ENCODE results near the gene SGK1.

SGK1 gene

GRCh38 chr6:134172706-134173365, 145.1 kb downstream of the SGK1 start:
- Histone ChIP-seq H4K12ac (ENCODE audit: low read depth, low read length) (no peak overlapping the region), H2BK120ac (ENCODE audit: insufficient read depth, low read length, poor library complexity) (no peak overlapping the region), H3K9me3 (ENCODE audit: insufficient read depth, low read depth, low read length) (no peaks in the 10 kb centered on the region), H3K79me1 (ENCODE audit: low read length) (peaks cover 18% of the 10 kb centered on the region), H3K4ac (ENCODE audit: low read depth, low read length) (no peak overlapping the region), H4K8ac (ENCODE audit: low read depth, low read length) (no peak overlapping the region), H2BK12ac (ENCODE audit: low read length) (no peak overlapping the region), H2AK5ac (ENCODE audit: low read length) (no peak overlapping the region), H3K18ac (ENCODE audit: low read length) (no peak overlapping the region), H2BK5ac (ENCODE audit: low read depth, low read length, poor library complexity) (no peak overlapping the region), H3K36me3 (ENCODE audit: control insufficient read depth in 1 of 2, insufficient read depth in 2 of 2, low read length in 2 of 2) (peaks cover 9 to 21% of the 10 kb centered on the region in 2 experiments), H3K4me1 (ENCODE audit: control insufficient read depth in 1 of 2, insufficient read depth in 2 of 2, low read length in 2 of 2) (peaks cover 8% of the 10 kb centered on the region in 2 experiments), H3K4me3 (ENCODE audit: low read depth, low read length) (no peak overlapping the region), H2AFZ (ENCODE audit: insufficient read depth, low read length, poor library complexity) (no peak overlapping the region), H3K79me2 (ENCODE audit: control insufficient read depth, insufficient read depth, low read length, poor library complexity) (peaks cover 10% of the 10 kb centered on the region), H3K27ac (ENCODE audit: low read depth, low read length) (no peak overlapping the region), H3K23ac (ENCODE audit: low read length) (no peak overlapping the region), H3K9ac (ENCODE audit: low read length) (no peak overlapping the region), H3K4me2 (ENCODE audit: low read length) (no peak overlapping the region), H3K27me3 (ENCODE audit: insufficient read depth, low read length) (no peaks in the 10 kb centered on the region), H4K91ac (ENCODE audit: low read depth, low read length) (no peak overlapping the region), H3K14ac (ENCODE audit: low read length) (no peak overlapping the region)
- WGBS (ENCODE audit: extremely low coverage, insufficient coverage, insufficient read length): no CpG with 5 or more reads among the region's 7 CpGs
- no peak for DNase-seq

- H2AK5ac ChIP-seq (ENCODE audit: low read length): no peak overlapping the region
- H4K91ac ChIP-seq (ENCODE audit: low read depth, low read length): no peak overlapping the region
- H3K36me3 ChIP-seq (ENCODE audit: control insufficient read depth in 1 of 2, insufficient read depth in 2 of 2, low read length in 2 of 2): peaks cover 9 to 21% of the 10 kb centered on the region in 2 experiments
- H2BK12ac ChIP-seq (ENCODE audit: low read length): no peak overlapping the region
- no peak overlapping the region for H3K4me2 ChIP-seq (ENCODE audit: low read length)
- no peak overlapping the region for H3K27ac ChIP-seq (ENCODE audit: low read depth, low read length)
- H3K14ac ChIP-seq (ENCODE audit: low read length): no peak overlapping the region
- no peak overlapping the region for H4K8ac ChIP-seq (ENCODE audit: low read depth, low read length)
- H3K79me1 ChIP-seq (ENCODE audit: low read length): peaks cover 18% of the 10 kb centered on the region
- no peak for DNase-seq
- no peak overlapping the region for H3K23ac ChIP-seq (ENCODE audit: low read length)
- no peak overlapping the region for H2BK120ac ChIP-seq (ENCODE audit: insufficient read depth, low read length, poor library complexity)
- H3K4me1 ChIP-seq (ENCODE audit: control insufficient read depth in 1 of 2, insufficient read depth in 2 of 2, low read length in 2 of 2): peaks cover 8% of the 10 kb centered on the region in 2 experiments
- no peak overlapping the region for H3K4ac ChIP-seq (ENCODE audit: low read depth, low read length)
- no peak overlapping the region for H3K9ac ChIP-seq (ENCODE audit: low read length)
- peaks cover 10% of the 10 kb centered on the region for H3K79me2 ChIP-seq (ENCODE audit: control insufficient read depth, insufficient read depth, low read length, poor library complexity)
- no peaks in the 10 kb centered on the region for H3K27me3 ChIP-seq (ENCODE audit: insufficient read depth, low read length)
- H3K18ac ChIP-seq (ENCODE audit: low read length): no peak overlapping the region
- H3K4me3 ChIP-seq (ENCODE audit: low read depth, low read length): no peak overlapping the region
- no peak overlapping the region for H2AFZ ChIP-seq (ENCODE audit: insufficient read depth, low read length, poor library complexity)
- H2BK5ac ChIP-seq (ENCODE audit: low read depth, low read length, poor library complexity): no peak overlapping the region
- no CpG with 5 or more reads among the region's 8 CpGs for WGBS (ENCODE audit: extremely low coverage, insufficient coverage, insufficient read length)
- no peak overlapping the region for H4K12ac ChIP-seq (ENCODE audit: low read depth, low read length)
- no peaks in the 10 kb centered on the region for H3K9me3 ChIP-seq (ENCODE audit: insufficient read depth, low read depth, low read length)
Measured at GRCh38 chr6:134172020-134172705, 145.7 kb downstream of the SGK1 start.

GRCh38 chr6:134171517-134171916, 146.4 kb downstream of the SGK1 start:
- H4K8ac ChIP-seq (ENCODE audit: low read depth, low read length): no peak overlapping the region
- H3K36me3 ChIP-seq (ENCODE audit: control insufficient read depth in 1 of 2, insufficient read depth in 2 of 2, low read length in 2 of 2): peaks cover 9 to 21% of the 10 kb centered on the region in 2 experiments
- peak overlapping the region; percentile 50 for H3K23ac ChIP-seq (ENCODE audit: low read length)
- H2BK12ac ChIP-seq (ENCODE audit: low read length): no peak overlapping the region
- no peak overlapping the region for H2AK5ac ChIP-seq (ENCODE audit: low read length)
- no peak overlapping the region for H2BK5ac ChIP-seq (ENCODE audit: low read depth, low read length, poor library complexity)
- H3K14ac ChIP-seq (ENCODE audit: low read length): no peak overlapping the region
- no CpG with 5 or more reads among the region's 5 CpGs for WGBS (ENCODE audit: extremely low coverage, insufficient coverage, insufficient read length)
- no peak overlapping the region for H3K27ac ChIP-seq (ENCODE audit: low read depth, low read length)
- H3K4ac ChIP-seq (ENCODE audit: low read depth, low read length): no peak overlapping the region
- no peak overlapping the region for H3K4me3 ChIP-seq (ENCODE audit: low read depth, low read length)
- no peak overlapping the region for H3K4me2 ChIP-seq (ENCODE audit: low read length)
- H2AFZ ChIP-seq (ENCODE audit: insufficient read depth, low read length, poor library complexity): no peak overlapping the region
- peaks cover 6% of the 10 kb centered on the region in 2 experiments for H3K4me1 ChIP-seq (ENCODE audit: control insufficient read depth in 1 of 2, insufficient read depth in 2 of 2, low read length in 2 of 2)
- no peak overlapping the region for H4K91ac ChIP-seq (ENCODE audit: low read depth, low read length)
- H2BK120ac ChIP-seq (ENCODE audit: insufficient read depth, low read length, poor library complexity): no peak overlapping the region
- H3K79me2 ChIP-seq (ENCODE audit: control insufficient read depth, insufficient read depth, low read length, poor library complexity): peaks cover 9% of the 10 kb centered on the region
- no peak overlapping the region for H4K12ac ChIP-seq (ENCODE audit: low read depth, low read length)
- H3K27me3 ChIP-seq (ENCODE audit: insufficient read depth, low read length): no peaks in the 10 kb centered on the region
- H3K9ac ChIP-seq (ENCODE audit: low read length): peak overlapping the region; percentile 12
- no peak for DNase-seq
- no peak overlapping the region for H3K18ac ChIP-seq (ENCODE audit: low read length)
- peaks cover 17% of the 10 kb centered on the region for H3K79me1 ChIP-seq (ENCODE audit: low read length)
- no peaks in the 10 kb centered on the region for H3K9me3 ChIP-seq (ENCODE audit: insufficient read depth, low read depth, low read length)

GRCh38 chr6:134170844-134171243, 147.1 kb downstream of the SGK1 start:
- no CpG with 5 or more reads among the region's 10 CpGs for WGBS (ENCODE audit: extremely low coverage, insufficient coverage, insufficient read length)
- no peak overlapping the region for H4K8ac ChIP-seq (ENCODE audit: low read depth, low read length)
- no peak overlapping the region for H2BK120ac ChIP-seq (ENCODE audit: insufficient read depth, low read length, poor library complexity)
- H4K12ac ChIP-seq (ENCODE audit: low read depth, low read length): no peak overlapping the region
- H2AFZ ChIP-seq (ENCODE audit: insufficient read depth, low read length, poor library complexity): no peak overlapping the region
- H3K36me3 ChIP-seq (ENCODE audit: control insufficient read depth in 1 of 2, insufficient read depth in 2 of 2, low read length in 2 of 2): peaks cover 9 to 21% of the 10 kb centered on the region in 2 experiments
- H3K79me2 ChIP-seq (ENCODE audit: control insufficient read depth, insufficient read depth, low read length, poor library complexity): peaks cover 5% of the 10 kb centered on the region
- H3K4me3 ChIP-seq (ENCODE audit: low read depth, low read length): no peak overlapping the region
- peaks cover 10% of the 10 kb centered on the region for H3K79me1 ChIP-seq (ENCODE audit: low read length)
- no peak overlapping the region for H3K27ac ChIP-seq (ENCODE audit: low read depth, low read length)
- H3K14ac ChIP-seq (ENCODE audit: low read length): no peak overlapping the region
- H3K4me1 ChIP-seq (ENCODE audit: control insufficient read depth in 1 of 2, insufficient read depth in 2 of 2, low read length in 2 of 2): no peaks in the 10 kb centered on the region
- no peak overlapping the region for H3K4me2 ChIP-seq (ENCODE audit: low read length)
- no peak overlapping the region for H3K4ac ChIP-seq (ENCODE audit: low read depth, low read length)
- no peak overlapping the region for H2BK12ac ChIP-seq (ENCODE audit: low read length)
- no peak overlapping the region for H3K9ac ChIP-seq (ENCODE audit: low read length)
- H2AK5ac ChIP-seq (ENCODE audit: low read length): no peak overlapping the region
- no peaks in the 10 kb centered on the region for H3K9me3 ChIP-seq (ENCODE audit: insufficient read depth, low read depth, low read length)
- DNase-seq: peak; percentile 50 to 72
- no peak overlapping the region for H3K18ac ChIP-seq (ENCODE audit: low read length)
- H4K91ac ChIP-seq (ENCODE audit: low read depth, low read length): no peak overlapping the region
- no peak overlapping the region for H2BK5ac ChIP-seq (ENCODE audit: low read depth, low read length, poor library complexity)
- no peaks in the 10 kb centered on the region for H3K27me3 ChIP-seq (ENCODE audit: insufficient read depth, low read length)
- H3K23ac ChIP-seq (ENCODE audit: low read length): no peak overlapping the region
